GM23248 (cell line): ENCODE results near the gene HES4. TPM values are rescaled to one million over a fixed set of nuclear protein-coding genes. Genes with fewer than 3 reads are reported as not detected.

ENCODE experiments used
- DNase-seq: peaks from one replicate; pipeline ENCODE4 v3.0.0-alpha.2; 2015
- H2AFZ ChIP-seq: fragments of 200-600 bp; sonication (generic); 2 replicates; pipeline ENCODE4 v1.6.1; 2016; ENCODE audit warnings: antibody characterized with exemption
- H3F3A ChIP-seq: fragments of 200-600 bp; sonication (generic); 2 replicates; pipeline ENCODE4 v1.6.1; 2016; ENCODE audit warnings: mild to moderate bottlenecking, antibody characterized with exemption, mixed run types; ENCODE audit not compliant: insufficient read depth
- H3K27ac ChIP-seq: fragments of 200-600 bp; sonication (generic); 2 replicates; pipeline ENCODE4 v1.5.1; 2016; ENCODE audit warnings: mild to moderate bottlenecking
- H3K27me3 ChIP-seq: fragments of 200-600 bp; sonication (generic); replicated peaks from 2 replicates; pipeline ENCODE4 v1.6.1; 2016; ENCODE audit warnings: mild to moderate bottlenecking; ENCODE audit not compliant: insufficient read depth
- H3K36me3 ChIP-seq: fragments of 200-600 bp; sonication (generic); 2 replicates; pipeline ENCODE4 v1.6.1; 2016; ENCODE audit warnings: low read depth, mild to moderate bottlenecking
- H3K4me1 ChIP-seq: fragments of 200-600 bp; sonication (generic); 2 replicates; pipeline ENCODE4 v1.6.1; 2016; ENCODE audit warnings: mild to moderate bottlenecking; ENCODE audit not compliant: insufficient read depth
- H3K4me2 ChIP-seq: fragments of 200-600 bp; sonication (generic); one replicate; pipeline ENCODE4 v1.6.1; 2016; ENCODE audit warnings: mild to moderate bottlenecking; ENCODE audit not compliant: unreplicated experiment
- H3K4me3 ChIP-seq: fragments of 200-600 bp; sonication (generic); 2 replicates; pipeline ENCODE4 v1.5.1; 2016; ENCODE audit warnings: mild to moderate bottlenecking
- H3K79me2 ChIP-seq: fragments of 200-600 bp; sonication (generic); 2 replicates; pipeline ENCODE4 v1.6.1; 2016; ENCODE audit warnings: mild to moderate bottlenecking; ENCODE audit not compliant: insufficient read depth
- H3K9ac ChIP-seq: fragments of 200-600 bp; sonication (generic); 2 replicates; pipeline ENCODE4 v1.6.1; 2016; ENCODE audit warnings: mild to moderate bottlenecking
- H3K9me2 ChIP-seq: fragments of 200-600 bp; sonication (generic); 2 replicates; pipeline ENCODE4 v1.6.1; 2016; ENCODE audit warnings: mixed run types, mild to moderate bottlenecking, moderate library complexity; ENCODE audit not compliant: insufficient read depth
- H3K9me3 ChIP-seq: fragments of 200-600 bp; sonication (generic); one replicate; pipeline ENCODE4 v1.6.1; 2017; ENCODE audit warnings: low read depth
- H4K20me1 ChIP-seq: fragments of 200-600 bp; sonication (generic); 2 replicates; pipeline ENCODE4 v1.6.0; 2016; ENCODE audit not compliant: insufficient read depth
- EZH2 ChIP-seq: fragments of 200-600 bp; sonication (generic); IDR thresholded peaks from 2 replicates; pipeline ENCODE4 v1.6.1; 2018; ENCODE audit warnings: antibody characterized with exemption, mild to moderate bottlenecking; ENCODE audit not compliant: insufficient read depth, poor library complexity, severe bottlenecking
- EZH2phosphoT487 ChIP-seq: fragments of 200-600 bp; sonication (generic); IDR thresholded peaks from 2 replicates; pipeline ENCODE4 v1.6.1; 2018; ENCODE audit warnings: antibody characterized with exemption, moderate library complexity, mild to moderate bottlenecking, low read depth; ENCODE audit not compliant: insufficient read depth
- WGBS, 2 experiments: methylation state at CpG; one replicate each; pipeline ENCODE4 v1.1.6; 2015 to 2017; ENCODE audit warnings: low lambda C conversion rate in 2 of 2, low coverage in 1 of 2; ENCODE audit errors: missing lambda C conversion rate in 2 of 2; 5-methylcytosine and 5-hydroxymethylcytosine counted together
- in situ Hi-C: fragments of 300-500 bp; cut with MboI; formaldehyde crosslinking; loops from 2 replicates; pipeline ENCODE4 v1.15.0; 2020
- polyA plus RNA-seq: library from polyadenylated mRNA; unstranded; fragments of >200 nt; fragmentation: Nextera tagmentation; extraction: Ambion mirVana; gene quantifications from 2 replicates; pipeline ENCODE4 v1.2.1, GENCODE V29; 2016
- total RNA-seq: library from RNA; depleted of rRNA; stranded (reverse); fragments of >200 nt; shearing (Covaris generic); gene quantifications from 2 replicates; pipeline ENCODE4 v1.2.3, GENCODE V29; 2014

The HES4 gene
- total and polyA plus RNA-seq, 2 experiments from 2014 or later, result 3.1 to 4.1 TPM

DNA sequence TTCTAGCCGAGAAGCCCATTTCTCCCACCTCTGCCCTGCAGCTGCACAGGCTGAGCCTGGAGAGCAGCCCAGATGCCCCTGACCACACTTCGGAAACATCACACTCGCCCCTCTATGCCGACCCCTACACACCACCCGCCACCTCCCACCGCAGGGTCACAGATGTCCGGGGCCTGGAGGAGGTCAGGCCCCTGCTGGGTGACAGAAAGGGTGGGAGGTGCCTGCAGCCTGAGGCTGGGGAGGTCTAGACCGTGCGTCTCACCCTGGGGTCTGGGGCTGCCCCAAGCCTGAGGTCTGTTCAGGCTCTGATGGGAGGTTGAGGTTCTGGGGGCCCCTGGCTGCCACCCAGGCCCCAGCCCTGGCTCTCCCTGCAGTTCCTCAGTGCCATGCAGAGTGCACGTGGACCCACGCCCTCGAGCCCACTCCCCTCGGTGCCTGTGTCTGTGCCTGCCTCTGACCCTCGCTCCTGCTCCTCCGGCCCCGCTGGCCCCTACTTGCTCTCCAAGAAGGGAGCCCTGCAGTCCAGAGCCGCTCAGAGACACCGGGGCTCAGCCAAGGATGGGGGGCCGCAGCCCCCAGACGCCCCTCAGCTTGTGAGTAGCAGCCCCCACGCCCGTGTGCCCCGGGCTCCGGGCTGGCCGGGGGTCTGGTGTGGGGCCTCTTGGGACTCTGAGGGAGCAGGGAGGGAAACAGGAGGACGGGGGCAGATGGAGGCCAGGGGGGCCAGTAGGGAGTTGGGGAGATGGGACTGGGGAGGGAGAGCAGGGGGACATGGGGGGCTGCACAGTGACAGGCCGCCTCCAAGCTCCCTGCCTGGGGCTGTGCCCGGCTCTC is 26.2 kb downstream of the HES4 start:
- Histone ChIP-seq H3K4me2 (no peak overlapping the region), H3K4me3 (no peak overlapping the region), H3K36me3 (no peaks in the 10 kb centered on the region), H3K9me2 (no peaks in the 10 kb centered on the region), H3K9ac (no peak overlapping the region), H3K79me2 (no peaks in the 10 kb centered on the region), H3K27ac (no peak overlapping the region), H3K27me3 (no peaks in the 10 kb centered on the region), H3K9me3 (no peaks in the 10 kb centered on the region), H3F3A (no peaks in the 10 kb centered on the region), H4K20me1 (no peaks in the 10 kb centered on the region), H2AFZ (no peak overlapping the region), H3K4me1 (no peaks in the 10 kb centered on the region)
- in situ Hi-C loops, result no loop called here
- no peak for DNase-seq
- WGBS, 2 experiments, result 78 to 82% methylated on average over 19 to 28 of the region's 28 CpGs
- TF ChIP-seq EZH2phosphoT487, result no peak
- no peak for TF ChIP-seq EZH2

DNA sequence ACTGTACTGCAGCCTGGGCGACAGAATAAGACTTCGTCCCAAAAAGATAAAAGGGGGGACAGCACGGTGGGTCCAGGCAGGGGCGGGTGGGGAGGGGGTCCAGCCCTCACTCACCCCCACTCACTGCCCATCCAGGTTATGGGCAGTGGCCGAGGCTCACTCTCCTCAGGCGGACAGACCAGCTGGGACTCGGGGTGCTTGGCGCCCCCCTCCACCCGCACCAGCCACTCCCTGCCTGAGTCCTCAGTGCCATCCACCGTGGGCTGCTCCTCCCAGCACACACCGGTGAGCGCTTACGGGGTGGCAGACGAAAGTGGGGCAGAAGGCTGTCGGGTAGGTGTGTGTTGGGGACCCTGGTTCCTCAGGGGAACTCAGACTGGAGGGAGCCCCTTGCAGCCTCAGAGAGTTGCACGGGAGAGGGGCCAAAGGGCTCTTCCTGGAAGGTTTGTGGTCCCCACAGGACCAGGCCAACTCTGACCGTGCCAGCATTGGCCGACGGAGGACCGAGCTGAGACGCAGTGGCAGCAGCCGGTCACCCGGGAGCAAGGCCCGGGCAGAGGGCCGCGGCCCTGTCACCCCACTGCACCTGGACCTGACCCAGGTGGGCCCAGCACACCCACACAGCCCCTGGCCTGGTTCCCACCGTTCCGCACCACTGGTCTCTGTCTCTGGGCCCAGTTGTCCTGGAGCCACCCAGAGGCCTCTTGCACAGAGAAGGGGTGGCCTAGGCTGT is 27.0 kb downstream of the HES4 start:
- WGBS, 2 experiments, result 85 to 89% methylated on average over 28 of the region's 28 CpGs
- Histone ChIP-seq H3K9me2 (no peaks in the 10 kb centered on the region), H3K4me2 (no peak overlapping the region), H3F3A (no peaks in the 10 kb centered on the region), H3K36me3 (no peaks in the 10 kb centered on the region), H3K27ac (no peak overlapping the region), H3K4me3 (no peak overlapping the region), H3K79me2 (no peaks in the 10 kb centered on the region), H3K4me1 (no peaks in the 10 kb centered on the region), H4K20me1 (no peaks in the 10 kb centered on the region), H3K27me3 (no peaks in the 10 kb centered on the region), H2AFZ (no peak overlapping the region), H3K9me3 (no peaks in the 10 kb centered on the region), H3K9ac (no peak overlapping the region)
- DNase-seq, result no peak
- in situ Hi-C loops, result no loop called here
- no peak for TF ChIP-seq EZH2phosphoT487
- no peak for TF ChIP-seq EZH2

GRCh38 chr1:971751-972506 is 28.0 kb downstream of the HES4 start:
- TF ChIP-seq EZH2phosphoT487 (no peak), EZH2 (no peak)
- Histone ChIP-seq H3K9ac (no peak overlapping the region), H3K27me3 (no peaks in the 10 kb centered on the region), H3F3A (no peaks in the 10 kb centered on the region), H4K20me1 (no peaks in the 10 kb centered on the region), H3K4me3 (no peak overlapping the region), H3K36me3 (no peaks in the 10 kb centered on the region), H3K9me2 (no peaks in the 10 kb centered on the region), H3K79me2 (no peaks in the 10 kb centered on the region), H2AFZ (no peak overlapping the region), H3K9me3 (no peaks in the 10 kb centered on the region), H3K27ac (no peak overlapping the region), H3K4me1 (no peaks in the 10 kb centered on the region), H3K4me2 (no peak overlapping the region)
- in situ Hi-C loops, result no loop called here
- 84 to 91% methylated on average over 27 to 33 of the region's 34 CpGs for WGBS, 2 experiments
- DNase-seq, result no peak

DNA sequence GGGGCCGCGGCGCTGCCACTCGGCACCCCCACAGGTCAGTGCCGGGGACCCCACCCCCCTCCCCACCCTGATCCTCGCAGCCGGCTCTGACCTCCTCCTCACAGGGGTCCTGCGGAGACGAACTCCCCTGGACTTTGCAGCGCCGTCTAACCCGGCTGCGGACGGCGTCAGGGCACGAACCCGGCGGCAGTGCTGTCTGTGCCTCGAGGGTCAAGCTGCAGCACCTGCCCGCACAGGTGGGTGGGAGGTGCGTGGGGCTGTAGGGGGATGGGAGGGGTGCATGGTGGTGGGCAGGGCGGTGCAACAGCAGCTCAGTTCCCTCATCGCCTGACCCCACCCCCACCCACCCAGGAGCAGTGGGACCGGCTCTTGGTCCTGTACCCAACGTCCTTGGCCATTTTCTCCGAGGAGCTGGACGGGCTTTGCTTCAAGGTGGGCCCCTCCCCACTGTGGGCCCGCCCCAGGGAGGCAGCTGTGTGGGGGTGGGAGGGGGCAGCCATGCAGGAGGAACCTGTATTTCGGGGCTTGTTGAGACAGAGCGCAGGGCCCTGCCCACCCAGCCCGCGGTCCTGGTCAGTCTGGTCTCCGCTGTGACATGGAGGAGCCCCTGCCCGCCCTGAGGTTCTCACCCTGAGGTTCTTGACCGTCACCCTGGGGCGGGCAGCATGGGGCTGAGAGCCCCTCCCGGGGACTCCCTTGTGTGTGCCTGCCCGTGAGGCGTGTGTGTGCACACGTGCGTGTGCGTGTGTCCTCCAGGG is 28.7 kb downstream of the HES4 start:
- Histone ChIP-seq H3K27ac (no peak overlapping the region), H3K27me3 (no peaks in the 10 kb centered on the region), H3K4me3 (no peak overlapping the region), H3K9me2 (no peaks in the 10 kb centered on the region), H3K4me1 (0 out of 2 replicates have a peak, but pooled peaks cover 3% of the 10 kb centered on the region), H4K20me1 (no peaks in the 10 kb centered on the region), H3K4me2 (no peak overlapping the region), H3K36me3 (no peaks in the 10 kb centered on the region), H3K9me3 (no peaks in the 10 kb centered on the region), H2AFZ (no peak overlapping the region), H3F3A (no peaks in the 10 kb centered on the region), H3K79me2 (no peaks in the 10 kb centered on the region), H3K9ac (no peak overlapping the region)
- WGBS, 2 experiments, result 58 to 67% methylated on average over 19 to 39 of the region's 42 CpGs
- DNase-seq, result no peak
- in situ Hi-C loops, result no loop called here
- TF ChIP-seq EZH2 (no peak), EZH2phosphoT487 (no peak)
